Skin of body (tissue), 2 donors: ENCODE data around the gene KEAP1. TPM values are rescaled to one million over a fixed set of nuclear protein-coding genes. Genes with fewer than 3 reads are reported as not detected.
"Not testable (repeated sequence)": the region's sequence is repeated elsewhere in the genome, so short reads cannot be mapped to it uniquely, and the experiment has no call there.

Source experiments
- DNase-seq: peaks from one replicate; lab custom pipeline; 2025; lab: John Stamatoyannopoulos, UW
- total RNA-seq: library from RNA; depleted of rRNA; stranded (reverse); fragments of >200 nt; gene quantifications from one replicate; pipeline ENCODE4 v1.2.3, GENCODE V29; 2014

The KEAP1 gene
- total RNA-seq, 1 donor from 2014 or later = 32.8 TPM

DNA sequence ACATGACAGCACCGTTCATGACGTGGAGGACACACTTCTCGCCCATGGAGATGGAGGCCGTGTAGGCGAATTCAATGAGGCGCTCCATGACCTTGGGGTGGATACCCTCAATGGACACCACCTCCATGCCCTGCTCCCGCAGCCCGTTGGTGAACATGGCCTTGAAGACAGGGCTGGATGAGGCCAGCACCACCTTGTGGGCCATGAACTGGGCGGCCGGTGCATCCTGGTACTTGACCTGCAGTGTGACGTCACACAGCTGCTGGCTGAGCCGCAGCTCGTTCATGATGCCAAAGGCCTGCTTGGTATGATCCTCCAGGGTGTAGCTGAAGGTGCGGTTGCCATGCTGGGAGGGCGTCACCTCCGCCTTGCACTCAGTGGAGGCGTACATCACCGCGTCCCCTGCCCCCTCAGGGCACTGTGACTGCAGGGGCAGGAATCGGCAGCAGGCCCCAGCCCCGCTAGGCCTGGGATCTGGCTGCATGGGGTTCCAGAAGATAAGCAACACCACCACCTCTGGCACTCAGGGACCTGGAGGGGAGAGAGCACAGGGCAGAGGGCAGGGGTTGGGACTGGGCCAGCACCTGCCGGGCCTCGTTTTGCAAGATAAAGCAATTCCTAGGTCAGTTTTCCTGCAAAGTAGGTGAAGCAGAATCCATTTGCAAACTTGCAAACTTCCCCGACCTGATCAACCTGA lies 3.5 kb downstream of the KEAP1 start:
- no peak for DNase-seq

DNA sequence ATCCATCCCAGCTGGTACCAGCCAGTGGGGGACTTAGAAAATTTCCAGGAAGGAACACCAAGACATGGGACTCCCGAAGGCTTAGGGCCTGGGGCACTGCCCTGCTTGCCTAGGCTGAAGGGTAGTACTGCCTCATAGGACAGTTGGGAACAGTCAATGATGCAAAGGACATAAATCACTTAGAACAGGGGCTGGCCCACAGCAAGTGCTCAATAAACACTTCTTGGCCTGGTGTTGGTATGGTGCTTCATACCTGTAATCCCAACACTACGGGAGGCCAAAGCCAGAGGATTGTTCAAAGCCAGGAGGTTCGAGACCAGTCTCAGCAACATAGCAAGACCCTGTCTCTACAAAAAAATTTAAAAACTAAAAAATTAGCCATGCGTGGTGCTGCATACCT lies 5.8 kb downstream of the KEAP1 start:
- no peak for DNase-seq

DNA sequence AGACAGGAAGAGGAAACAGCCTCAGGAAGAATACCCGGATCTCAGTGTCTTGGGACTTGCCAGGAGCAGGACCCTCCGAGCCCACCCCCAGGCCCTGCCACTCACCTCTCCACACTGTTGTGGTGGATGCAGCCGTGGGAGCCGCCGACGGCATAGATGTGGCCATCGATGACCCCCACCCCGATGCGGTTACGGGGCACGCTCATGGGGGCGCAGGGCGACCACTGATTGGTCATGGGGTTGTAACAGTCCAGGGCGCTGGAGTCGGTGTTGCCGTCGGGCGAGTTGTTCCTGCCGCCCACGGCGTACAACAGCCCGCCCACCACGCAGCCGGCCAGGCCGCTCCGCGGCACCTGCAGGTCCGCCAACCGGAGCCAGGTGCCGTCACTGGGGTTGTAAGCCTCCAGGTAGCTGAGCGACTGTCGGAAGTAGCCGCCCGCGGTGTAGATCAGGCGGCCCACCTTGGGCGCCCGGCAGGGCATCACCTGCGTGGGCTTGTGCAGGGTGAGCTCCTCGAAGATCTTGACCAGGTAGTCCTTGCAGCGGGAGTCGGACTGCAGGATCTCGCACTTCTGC lies 11.6 kb downstream of the KEAP1 start:
- no peak for DNase-seq

DNA sequence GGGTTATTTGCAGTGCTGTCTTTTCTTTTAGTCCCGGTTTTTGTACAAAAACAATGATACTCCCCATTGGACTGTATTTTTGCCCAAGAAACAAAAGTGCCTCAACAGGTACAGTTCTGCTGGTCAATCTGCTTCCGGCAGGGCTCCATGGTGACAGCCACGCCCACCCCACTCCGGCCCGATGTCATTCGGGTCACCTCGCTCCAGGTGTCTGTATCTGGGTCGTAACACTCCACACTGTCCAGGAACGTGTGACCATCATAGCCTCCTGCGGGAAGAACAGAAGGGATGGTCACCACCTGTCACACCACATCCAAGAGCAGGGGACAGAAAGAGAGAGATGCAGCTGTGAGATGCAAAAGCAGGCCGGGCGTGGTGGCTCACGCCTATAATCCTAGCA lies 16.6 kb downstream of the KEAP1 start:
- DNase-seq = no peak

DNA sequence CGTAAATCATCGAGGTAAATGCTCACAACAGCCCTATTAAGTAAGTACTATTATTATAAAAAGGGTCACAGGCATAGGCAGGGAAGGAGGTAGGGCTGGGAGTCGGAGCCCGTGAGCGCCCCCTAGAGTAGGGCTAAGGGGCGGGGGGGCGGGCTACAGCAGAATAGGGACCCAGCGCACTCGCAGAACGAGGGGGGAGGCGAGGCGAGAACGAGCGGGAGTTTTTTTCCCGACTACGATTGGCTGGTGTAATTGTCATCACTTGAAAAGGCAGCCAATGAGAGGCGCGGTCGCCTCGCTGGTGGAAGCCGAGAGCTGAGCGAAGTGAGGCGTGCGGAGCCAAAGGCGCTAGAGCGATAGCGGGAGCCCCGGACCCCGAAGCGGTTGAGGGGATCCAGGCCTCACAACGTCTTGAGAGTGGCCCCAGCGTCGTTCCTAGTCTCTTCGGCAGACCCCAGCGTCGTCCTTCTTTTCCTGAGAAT lies 24.2 kb downstream of the KEAP1 start:
- DNase-seq = peak; percentile 84

DNA sequence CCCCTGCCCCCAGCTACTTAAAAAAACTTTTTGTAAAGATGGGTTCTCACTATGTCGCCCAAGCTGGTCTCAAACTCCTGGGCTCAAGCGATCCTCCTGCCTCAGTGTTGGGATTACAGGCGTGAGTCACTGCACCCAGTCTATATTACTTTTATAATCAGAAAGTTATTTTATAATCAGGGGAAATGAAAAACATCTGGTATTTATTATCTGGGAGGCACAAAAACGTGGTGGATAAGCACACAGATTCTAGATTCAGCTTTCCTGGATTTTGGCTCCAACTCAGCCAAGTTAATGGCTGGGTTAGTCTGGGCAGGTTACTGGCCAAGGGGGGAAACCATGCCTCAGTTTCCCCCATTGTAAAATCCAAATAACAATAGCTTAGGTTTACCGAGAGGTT lies 24.7 kb downstream of the KEAP1 start:
- DNase-seq = no peak

DNA sequence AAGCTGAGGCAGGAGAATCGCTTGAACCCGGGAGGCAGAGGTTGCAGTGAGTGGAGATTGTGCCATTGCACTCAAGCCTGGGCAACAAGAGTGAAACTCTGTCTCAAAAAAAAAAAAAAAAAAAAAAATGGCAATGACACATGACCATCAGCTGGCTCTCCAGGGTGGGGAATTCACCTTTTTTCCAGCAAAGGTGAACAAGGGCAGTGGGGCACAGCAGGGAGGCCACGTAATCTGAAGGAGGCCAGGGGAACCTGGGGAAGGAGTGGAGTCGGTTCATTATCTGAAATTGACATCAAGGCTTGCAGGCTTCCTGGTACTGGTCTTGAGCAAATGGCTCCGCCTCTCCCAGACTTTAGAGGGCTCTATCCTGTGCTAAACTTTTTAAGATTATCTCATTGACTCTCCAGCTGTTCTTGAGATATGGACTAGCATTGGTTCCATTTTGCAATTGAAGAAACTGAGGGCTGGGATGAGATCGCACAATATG lies 28.1 kb downstream of the KEAP1 start:
- DNase-seq = no peak

DNA sequence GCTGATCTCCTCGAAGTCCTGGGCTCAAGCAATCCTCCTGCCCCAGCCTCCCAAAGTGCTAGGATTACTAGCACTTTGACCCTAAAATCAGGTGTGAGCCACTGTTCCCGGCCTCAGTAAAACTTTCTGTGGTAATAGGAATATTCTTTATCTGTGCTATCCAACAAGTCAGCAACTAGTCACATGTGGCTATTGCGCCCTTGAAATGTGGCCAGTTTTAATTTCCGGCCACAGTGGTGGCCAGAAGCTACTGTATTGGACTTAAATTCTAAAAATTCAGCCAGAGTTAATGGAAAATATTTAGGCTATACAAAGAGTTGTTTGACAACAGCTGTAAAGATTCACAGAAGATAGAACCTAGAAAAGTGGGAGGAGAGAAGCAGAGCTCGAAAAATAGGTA lies 30.0 kb downstream of the KEAP1 start:
- DNase-seq = no peak

DNA sequence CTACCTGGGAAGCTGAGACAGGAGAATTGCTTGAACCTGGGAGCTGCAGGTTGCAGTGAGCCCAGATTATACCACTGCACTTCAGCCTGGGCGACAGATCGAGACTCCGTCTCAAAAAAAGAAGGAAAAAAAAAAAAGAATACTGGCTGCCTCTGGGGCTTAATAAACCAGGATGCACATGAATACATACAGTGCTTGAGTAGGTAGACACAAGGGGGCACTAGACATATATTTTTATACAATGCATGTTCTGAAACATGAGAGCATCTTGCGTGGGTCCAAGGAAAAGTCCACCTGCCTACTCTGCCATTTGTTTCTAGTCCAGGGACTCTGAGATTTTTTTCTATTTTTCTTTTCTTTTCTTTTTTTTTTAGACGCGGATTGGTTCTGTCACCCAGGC lies 31.2 kb downstream of the KEAP1 start:
- no peak for DNase-seq

DNA sequence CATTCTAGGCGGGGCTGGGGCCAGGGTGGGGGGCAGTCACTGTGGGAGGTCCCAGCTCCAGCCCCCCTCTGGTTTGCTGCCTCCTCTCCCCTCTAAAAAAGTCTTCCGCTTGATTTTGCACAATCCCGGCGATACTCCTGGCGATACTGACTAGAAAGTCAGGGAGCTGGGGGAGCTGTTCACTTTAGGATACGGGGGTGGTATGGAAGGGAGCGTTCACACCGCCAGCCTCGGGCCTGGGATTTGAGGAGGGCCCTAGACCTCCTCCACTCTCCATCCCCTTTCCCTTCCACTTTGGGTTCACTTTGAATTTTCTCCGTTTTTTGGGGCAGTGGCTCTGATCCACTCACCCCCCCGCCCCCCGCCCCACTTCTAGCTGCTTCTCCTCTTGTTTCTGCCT lies 35.0 kb downstream of the KEAP1 start:
- no peak for DNase-seq

DNA sequence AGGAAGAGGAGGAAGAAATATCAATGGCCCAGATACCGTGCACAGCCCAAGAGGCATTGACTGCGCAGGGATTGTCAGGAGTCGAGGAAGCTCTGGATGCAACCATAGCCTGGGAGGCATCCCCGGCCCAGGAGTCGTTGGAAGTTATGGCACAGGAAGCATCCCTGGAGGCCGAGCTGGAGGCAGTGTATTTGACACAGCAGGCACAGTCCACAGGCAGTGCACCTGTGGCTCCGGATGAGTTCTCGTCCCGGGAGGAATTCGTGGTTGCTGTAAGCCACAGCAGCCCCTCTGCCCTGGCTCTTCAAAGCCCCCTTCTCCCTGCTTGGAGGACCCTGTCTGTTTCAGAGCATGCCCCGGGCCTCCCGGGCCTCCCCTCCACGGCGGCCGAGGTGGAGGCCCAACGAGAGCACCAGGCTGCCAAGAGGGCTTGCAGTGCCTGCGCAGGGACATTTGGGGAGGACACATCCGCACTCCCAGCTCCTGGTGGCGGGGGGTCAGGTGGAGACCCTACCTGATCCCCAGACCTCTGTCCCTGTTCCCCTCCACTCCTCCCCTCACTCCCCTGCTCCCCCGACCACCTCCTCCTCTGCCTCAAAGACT lies 36.0 kb downstream of the KEAP1 start:
- DNase-seq = no peak

DNA sequence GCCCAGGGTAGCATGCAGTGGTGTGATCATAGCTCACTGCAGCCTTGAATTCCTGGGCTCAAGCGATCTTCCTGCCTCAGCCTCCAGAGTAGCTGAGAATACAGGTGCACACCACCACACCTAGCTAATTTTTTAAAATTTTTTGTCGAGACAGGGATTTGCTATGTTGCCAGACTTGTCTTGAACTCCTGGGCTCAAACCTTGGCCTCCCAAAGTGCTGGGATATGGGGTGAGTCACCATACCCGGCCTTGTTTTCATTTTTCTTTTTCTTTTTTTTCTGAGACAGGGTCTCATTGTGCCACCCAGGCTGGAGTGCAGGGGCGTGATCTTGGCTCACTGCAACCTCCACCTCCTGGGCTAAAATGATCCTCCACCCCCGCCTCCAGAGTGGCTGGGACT lies 38.7 kb downstream of the KEAP1 start:
- DNase-seq = no peak

DNA sequence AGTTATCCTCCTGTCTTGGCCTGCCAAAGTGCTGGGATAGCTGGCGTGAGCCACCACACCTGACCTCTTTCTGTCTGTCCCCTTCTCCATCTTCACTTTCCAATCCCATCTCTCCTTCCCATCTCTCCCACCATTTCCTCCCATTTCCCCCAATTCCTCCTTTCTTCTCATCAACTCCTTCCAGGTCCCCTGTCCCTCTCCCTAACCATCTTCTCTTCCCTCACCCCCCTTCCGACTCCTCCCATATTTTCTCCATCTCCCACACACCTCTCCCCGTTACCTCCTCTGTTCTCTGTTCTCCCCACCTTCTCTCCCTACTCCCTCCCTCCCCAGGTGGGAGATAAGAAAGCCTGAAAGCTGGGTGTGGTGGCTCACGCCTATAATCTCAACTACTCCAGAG lies 40.6 kb downstream of the KEAP1 start:
- DNase-seq = no peak

DNA sequence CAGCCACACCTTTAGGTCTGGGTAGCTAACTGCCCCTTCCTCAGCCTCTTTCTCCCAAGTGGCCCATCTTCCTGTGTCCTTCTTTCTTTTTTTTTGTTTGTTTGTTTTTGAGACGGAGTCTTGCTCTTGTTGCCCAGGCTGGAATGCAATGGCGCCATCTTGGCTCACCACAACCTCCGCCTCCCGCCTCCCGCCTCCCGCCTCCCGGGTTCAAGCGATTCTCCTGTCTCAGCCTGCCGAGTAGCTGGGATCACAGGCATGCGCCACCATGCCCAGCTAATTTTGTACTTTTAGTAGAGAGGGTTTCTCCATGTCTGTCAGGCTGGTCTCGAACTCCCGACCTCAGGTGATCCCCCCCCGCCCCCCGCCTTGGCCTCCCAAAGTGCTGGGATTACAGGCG lies 41.1 kb downstream of the KEAP1 start:
- DNase-seq = not testable (repeated sequence)

DNA sequence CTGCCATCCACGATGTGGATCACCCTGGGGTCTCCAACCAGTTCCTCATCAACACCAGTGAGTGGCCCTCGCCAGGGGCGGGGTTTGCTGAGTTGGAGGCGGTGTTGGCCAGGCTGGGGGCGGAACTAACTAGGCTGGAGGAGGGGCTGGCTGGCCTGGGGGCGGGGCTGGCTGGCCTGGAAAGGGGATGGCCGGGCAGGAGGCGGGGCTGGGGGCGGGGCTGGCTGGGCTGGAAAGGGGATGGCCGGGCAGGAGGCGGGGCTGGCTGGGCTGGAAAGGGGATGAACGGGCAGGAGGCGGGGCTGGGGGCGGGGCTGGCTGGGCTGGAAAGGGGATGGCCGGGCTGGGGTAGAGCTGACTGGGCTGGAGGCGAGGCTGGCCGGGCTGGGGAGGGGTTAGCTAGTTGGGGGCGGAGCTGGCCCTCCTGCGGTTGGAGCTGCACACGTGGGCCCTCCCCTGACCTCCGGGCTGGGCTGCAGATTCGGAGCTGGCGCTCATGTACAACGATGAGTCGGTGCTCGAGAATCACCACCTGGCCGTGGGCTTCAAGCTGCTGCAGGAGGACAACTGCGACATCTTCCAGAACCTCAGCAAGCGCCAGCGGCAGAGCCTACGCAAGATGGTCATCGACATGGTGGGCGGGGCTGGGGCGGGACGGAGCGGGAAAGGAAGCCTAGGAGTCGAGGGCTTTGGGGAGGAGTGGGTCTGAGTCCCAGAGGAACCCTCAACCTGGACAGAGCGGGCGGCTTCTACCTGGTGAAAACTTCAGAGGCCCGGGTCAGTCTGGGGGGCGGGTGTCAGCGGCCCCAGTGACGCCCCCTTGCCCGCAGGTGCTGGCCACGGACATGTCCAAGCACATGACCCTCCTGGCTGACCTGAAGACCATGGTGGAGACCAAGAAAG lies 41.9 kb downstream of the KEAP1 start:
- peak; percentile 52 for DNase-seq

DNA sequence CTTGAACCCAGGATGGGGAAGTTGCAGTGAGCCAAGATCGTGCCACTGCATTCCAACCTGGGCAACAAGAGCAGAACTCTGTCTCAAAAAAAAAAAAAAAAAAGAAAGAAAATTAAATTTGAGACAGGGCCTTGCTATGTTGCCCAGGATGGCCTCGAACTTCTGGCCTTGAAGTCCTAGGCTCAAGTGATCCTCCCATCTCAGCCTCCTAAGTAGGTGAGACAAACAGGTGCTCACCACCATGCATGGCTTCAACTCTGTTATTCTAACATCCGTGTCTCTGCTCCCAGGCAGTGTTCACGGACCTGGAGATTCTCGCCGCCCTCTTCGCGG lies 42.5 kb downstream of the KEAP1 start:
- DNase-seq = no peak

DNA sequence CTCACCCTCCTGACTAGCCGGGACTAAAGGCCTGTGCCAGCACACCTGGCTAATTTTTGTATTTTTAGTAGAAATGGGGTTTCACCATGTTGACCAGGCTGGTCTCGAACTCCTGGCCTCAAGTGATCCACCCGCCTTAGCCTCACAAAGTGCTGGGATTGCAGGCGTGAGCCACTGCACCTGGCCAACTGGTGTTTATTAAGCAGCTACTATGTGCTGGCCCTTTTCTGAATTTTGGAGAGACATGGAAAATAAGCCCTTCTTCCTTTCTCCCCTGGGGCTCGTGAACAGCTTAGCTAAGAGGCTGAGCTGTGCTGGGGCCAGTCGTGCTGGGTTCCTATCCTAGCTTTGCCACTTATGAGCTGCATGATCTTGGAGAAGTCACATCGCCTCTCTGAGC lies 44.4 kb downstream of the KEAP1 start:
- DNase-seq = not testable (repeated sequence)

DNA sequence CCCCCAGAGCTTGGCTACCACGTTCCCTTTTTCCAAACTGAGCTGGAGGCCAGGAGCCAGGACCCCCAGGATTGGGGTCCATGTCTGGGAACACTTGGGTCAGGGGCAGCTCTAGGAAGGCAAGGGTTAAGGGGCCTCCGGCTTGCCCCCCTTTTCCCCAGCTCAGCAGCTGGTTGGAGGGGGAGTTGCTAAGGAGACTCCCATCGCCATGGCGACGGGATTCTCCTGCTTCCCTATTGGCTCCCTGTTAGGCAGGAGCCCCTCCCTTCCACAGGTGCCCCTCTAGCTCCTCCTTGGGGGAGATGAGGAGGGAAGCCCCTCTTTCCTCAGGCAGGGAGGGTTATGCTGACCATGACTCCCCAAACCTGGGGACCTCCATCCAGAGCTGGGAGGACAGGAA lies 48.9 kb downstream of the KEAP1 start:
- no peak for DNase-seq

DNA sequence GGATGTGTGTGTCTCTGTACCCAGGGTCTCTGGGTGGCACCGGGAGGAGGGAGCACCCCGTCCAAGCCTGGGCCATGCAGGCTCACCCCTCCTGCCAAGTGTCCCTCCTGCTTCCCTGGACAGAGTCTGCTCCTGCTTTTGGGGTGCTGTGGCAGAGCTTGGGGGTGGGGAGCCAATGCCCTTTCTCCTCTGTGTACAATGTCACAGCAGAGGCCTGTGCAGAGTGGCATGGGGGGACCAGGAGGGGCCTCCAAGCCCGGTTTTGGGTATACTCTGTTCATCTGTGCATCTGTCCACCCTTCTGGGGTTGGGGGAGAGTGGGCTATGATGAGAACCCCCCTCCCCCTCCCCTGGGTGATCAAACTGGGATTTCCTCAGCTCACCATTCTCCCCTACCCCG lies 49.3 kb downstream of the KEAP1 start:
- DNase-seq = no peak

DNA sequence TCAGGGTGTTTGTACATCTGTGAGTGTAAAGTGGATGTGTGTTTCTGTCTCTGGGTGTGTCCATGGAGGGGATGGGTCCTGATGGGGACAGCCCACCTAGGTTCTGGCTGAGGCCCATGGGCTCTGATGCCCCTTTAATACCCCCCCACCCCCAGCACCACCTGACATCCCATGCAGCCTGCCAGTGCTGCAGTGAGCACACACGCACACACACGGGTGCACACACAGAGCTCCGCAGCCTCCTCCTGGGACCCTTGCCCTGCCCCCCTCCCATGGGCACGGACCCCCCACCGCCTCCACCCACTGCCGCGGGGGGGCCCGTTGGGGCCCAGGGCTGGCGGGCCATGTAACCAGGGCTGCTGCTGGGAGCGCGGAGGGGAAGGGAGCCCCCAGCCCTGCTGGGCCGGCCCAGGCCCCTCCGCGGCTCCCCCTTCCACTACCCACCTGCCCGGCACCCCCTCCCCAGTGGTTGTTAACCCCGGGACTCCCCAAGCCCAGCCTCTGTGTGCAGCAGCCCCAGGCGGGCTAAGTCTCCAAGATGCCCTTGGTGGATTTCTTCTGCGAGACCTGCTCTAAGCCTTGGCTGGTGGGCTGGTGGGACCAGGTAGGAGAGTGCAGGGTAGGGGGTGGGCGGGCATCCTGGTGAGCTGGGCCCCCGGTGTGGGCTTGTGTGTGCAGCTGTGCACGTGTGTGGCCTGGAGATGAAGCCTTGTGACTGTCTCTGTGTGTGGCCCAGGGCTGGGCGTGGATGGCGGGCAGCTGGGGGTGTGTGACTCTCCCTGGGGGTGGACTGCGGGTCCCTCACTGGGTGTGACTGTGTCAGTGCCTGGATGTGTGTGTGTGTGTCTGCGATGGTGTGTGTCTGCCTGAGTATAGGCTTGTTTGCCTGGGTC lies 50.2 kb downstream of the KEAP1 start:
- no peak for DNase-seq
